ENCODE measurements around the gene P3H3.

P3H3 gene

GRCh38 chr12:6826734-6827436, 1.3 kb upstream of the P3H3 start:
- DNase-seq (ENCODE audit: low read depth): no peak

GRCh38 chr12:6827437-6827911, 733 bp upstream of the P3H3 start:
- DNase-seq (ENCODE audit: low read depth): no peak

GRCh38 chr12:6828781-6829535, 751 bp downstream of the P3H3 start:
- no peak for DNase-seq (ENCODE audit: low read depth)

- DNase-seq (ENCODE audit: low read depth): no peak
These were observed 1.5 kb downstream of the P3H3 start for GRCh38 chr12:6829536-6830220.

GRCh38 chr12:6830286-6830890, 2.2 kb downstream of the P3H3 start:
- no peak for DNase-seq (ENCODE audit: low read depth)

GRCh38 chr12:6830999-6831398, 2.8 kb downstream of the P3H3 start:
- DNase-seq (ENCODE audit: low read depth): no peak

- DNase-seq (ENCODE audit: low read depth): no peak
These were observed 3.3 kb downstream of the P3H3 start for GRCh38 chr12:6831450-6831995.

GRCh38 chr12:6832125-6832524, 3.9 kb downstream of the P3H3 start:
- no peak for DNase-seq (ENCODE audit: low read depth)

GRCh38 chr12:6833189-6833890, 5.1 kb downstream of the P3H3 start:
- DNase-seq (ENCODE audit: low read depth): no peak

GRCh38 chr12:6834254-6834653, 6.0 kb downstream of the P3H3 start:
- DNase-seq (ENCODE audit: low read depth): no peak

- DNase-seq (ENCODE audit: low read depth): no peak
These were observed 6.7 kb downstream of the P3H3 start for GRCh38 chr12:6834873-6835272.

- no peak for DNase-seq (ENCODE audit: low read depth)
These were observed 8.6 kb downstream of the P3H3 start for GRCh38 chr12:6836851-6837250.

GRCh38 chr12:6837370-6838060, 9.3 kb downstream of the P3H3 start:
- no peak for DNase-seq (ENCODE audit: low read depth)

- DNase-seq (ENCODE audit: low read depth): no peak
These were observed 10.6 kb downstream of the P3H3 start for GRCh38 chr12:6838854-6839253.

GRCh38 chr12:6839482-6840201, 11.4 kb downstream of the P3H3 start:
- no peak for DNase-seq (ENCODE audit: low read depth)

GRCh38 chr12:6840330-6840729, 12.1 kb downstream of the P3H3 start:
- DNase-seq (ENCODE audit: low read depth): no peak

GRCh38 chr12:6840761-6841515, 12.7 kb downstream of the P3H3 start, which contains the start of gene GNB3:
Gene GNB3 (plus strand): TSS chr12:6840925. CDS start chr12:6841288, 363 bp downstream.
- DNase-seq (ENCODE audit: low read depth): no peak

- no peak for DNase-seq (ENCODE audit: low read depth)
These were observed 13.9 kb downstream of the P3H3 start for GRCh38 chr12:6842075-6842474.

GRCh38 chr12:6843118-6843902, 15.1 kb downstream of the P3H3 start:
- DNase-seq (ENCODE audit: low read depth): no peak
